Measurements from ENCODE around the gene LSM7. TPM values are rescaled to one million over a fixed set of nuclear protein-coding genes. Genes with fewer than 3 reads are reported as not detected.
A peak's percentile ranks its signal among the peaks of the same experiment; 100 is the strongest.

LSM7 gene
- total RNA-seq, 1 donor from 2014 or later, result 171 TPM

DNA sequence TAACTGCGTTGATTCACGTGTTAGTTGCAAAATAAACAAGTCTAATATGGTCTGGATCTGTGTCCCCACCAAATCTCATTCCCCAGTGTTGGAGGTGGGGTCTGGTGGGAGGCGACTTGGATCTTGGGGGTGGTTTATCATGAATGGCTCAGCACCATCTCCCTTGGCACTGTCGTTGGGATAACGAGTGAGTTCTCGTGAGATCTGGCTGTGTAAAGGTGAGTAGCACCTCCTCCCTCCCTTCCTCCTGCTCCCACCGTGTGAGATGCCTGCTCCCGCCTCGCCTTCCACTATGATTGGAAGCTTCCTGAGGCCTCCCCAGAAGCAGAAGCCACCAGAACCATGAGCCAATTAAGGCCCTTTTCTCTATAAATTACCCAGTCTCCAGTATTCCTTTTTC lies 51.2 kb downstream of the LSM7 start:
- Mint-ChIP-seq H3K27me3 (ENCODE audit: low read depth) (no peaks in the 10 kb centered on the region), H3K4me3 (ENCODE audit: low read depth) (no peak overlapping the region), H3K27ac (no peak overlapping the region), H3K9me3 (no peaks in the 10 kb centered on the region), H3K36me3 (ENCODE audit: low read depth) (peaks cover 31% of the 10 kb centered on the region), H3K4me1 (ENCODE audit: low read depth) (peaks cover 21% of the 10 kb centered on the region)
- no peak for DNase-seq (ENCODE audit: low spot score)
- intact Hi-C loops (cut with micrococcal nuclease), result loop anchor here (10.0 kb wide), 1 partner anchor 348 kb away; no protein-coding TSS in a partner anchor

DNA sequence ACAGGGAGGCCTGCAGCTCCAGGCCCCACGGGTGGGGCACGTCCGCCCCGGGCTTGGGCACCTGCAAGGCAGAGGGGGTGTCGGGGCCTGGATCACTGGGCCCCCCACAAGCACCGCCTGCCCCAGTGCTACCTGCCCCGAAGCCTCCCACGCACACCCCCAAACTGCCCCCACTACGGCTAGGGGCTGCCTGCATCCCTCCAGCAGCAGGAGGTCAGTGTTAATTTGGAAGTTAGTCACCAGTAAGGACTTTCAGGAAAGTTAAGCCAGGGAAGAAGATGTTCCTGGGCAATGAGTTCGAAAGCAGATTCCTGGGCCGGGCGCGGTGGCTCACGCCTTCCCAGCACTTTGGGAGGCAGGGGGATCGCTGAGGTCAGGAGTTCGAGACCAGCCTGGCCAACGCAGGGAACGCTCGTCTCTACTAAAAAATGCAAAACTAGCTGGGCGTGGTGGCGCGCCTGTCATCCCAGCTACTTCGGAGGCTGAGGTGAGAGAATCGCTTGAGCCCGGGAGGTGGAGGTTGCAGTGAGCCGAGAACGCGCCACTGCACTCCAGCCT lies 51.9 kb downstream of the LSM7 start:
- no peak overlapping the region for H3K27ac Mint-ChIP-seq
- H3K36me3 Mint-ChIP-seq (ENCODE audit: low read depth), result peaks cover 36% of the 10 kb centered on the region
- no peak for DNase-seq (ENCODE audit: low spot score)
- H3K4me1 Mint-ChIP-seq (ENCODE audit: low read depth), result peaks cover 22% of the 10 kb centered on the region
- H3K27me3 Mint-ChIP-seq (ENCODE audit: low read depth), result no peaks in the 10 kb centered on the region
- intact Hi-C loops (cut with micrococcal nuclease), result loop anchor here (10.0 kb wide), 1 partner anchor 348 kb away; no protein-coding TSS in a partner anchor
- H3K4me3 Mint-ChIP-seq (ENCODE audit: low read depth), result no peak overlapping the region
- H3K9me3 Mint-ChIP-seq, result no peaks in the 10 kb centered on the region

DNA sequence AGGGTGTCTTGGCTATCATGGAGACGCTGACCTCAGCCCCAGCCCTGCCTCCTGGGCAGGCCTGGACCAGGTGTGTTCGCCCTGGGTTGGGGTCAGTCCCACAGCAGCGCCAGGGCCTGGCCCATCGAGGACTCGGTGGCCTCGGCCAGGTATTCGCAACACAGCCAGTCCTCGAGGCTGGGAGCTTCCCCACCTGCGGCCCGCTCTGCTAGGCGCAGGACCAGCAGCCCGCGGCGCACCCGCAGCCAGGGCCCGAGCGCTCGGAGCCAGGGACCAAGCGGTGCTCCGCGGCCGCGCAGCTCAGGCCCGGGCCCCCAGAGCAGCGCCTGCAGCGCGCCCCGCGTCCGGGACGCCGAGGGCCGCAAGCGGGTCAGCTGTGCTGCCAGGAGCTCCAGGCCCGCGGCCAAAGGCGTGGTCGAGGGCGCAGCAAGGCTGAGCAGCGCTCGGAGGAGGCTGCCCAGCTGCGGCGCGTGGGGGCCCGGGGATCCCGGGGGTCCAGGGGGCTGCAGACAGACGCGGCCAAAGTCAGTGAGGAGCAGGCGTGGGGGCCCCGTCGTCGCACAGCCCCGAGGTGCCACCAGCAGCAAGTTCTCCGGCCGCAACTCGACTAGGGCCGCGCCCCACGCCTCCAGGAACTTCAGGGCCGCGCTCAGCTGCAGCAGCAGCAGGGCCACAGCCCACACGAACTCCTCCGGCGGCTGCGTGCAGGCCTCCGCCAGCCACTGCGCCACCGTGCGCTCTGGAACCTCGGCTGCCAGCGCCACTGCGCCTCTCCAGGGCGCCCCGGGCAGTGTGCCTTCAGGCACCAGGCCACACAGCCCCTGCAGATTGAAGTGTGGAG lies 52.6 kb downstream of the LSM7 start:
- intact Hi-C loops (cut with micrococcal nuclease), result loop anchor here (2.0 to 10.0 kb wide), 2 partner anchors 115 to 349 kb away; no protein-coding TSS in a partner anchor
- Mint-ChIP-seq H3K9me3 (no peaks in the 10 kb centered on the region), H3K27me3 (ENCODE audit: low read depth) (no peaks in the 10 kb centered on the region), H3K36me3 (ENCODE audit: low read depth) (peaks cover 41% of the 10 kb centered on the region), H3K4me3 (ENCODE audit: low read depth) (no peak overlapping the region), H3K27ac (no peak overlapping the region), H3K4me1 (ENCODE audit: low read depth) (peaks cover 25% of the 10 kb centered on the region)
- DNase-seq (ENCODE audit: low spot score), result no peak

DNA sequence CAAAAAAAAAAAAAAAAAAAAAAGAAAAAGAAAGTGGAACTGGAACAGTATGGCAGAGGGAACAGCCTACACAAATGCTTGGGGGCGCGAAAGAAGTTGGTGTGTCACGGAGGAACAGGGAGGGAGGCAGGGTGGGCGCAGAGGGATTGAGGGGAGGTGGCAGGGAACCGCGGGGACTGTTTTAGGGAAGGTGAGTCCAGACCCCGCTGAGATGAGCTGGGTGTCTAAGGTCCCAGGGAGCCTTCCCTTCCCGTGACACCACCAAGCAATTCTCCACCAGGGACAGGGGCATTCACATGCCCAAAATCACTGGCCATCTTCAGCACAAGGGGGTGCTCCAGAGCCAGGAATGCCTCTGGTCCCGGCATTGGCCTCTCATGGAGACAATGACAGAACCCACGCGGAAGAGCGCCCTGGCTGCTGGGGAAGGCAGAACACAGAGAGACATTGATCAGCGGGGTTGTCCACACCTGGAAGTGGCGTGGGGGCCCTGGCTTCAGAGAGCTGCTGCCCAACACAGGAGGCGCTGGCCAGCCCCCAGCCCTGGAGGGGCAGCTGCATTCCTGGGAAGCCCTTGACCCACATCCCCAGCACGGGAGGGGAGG lies 53.4 kb downstream of the LSM7 start:
- intact Hi-C loops (cut with micrococcal nuclease), result loop anchor here (2.0 to 10.0 kb wide), 3 partner anchors 52 to 350 kb away; partner anchors contain the start of genes LSM7 and SPPL2B
- no peak overlapping the region for H3K4me3 Mint-ChIP-seq (ENCODE audit: low read depth)
- peaks cover 25% of the 10 kb centered on the region for H3K4me1 Mint-ChIP-seq (ENCODE audit: low read depth)
- H3K36me3 Mint-ChIP-seq (ENCODE audit: low read depth), result peaks cover 44% of the 10 kb centered on the region
- DNase-seq (ENCODE audit: low spot score), result peak; percentile 35
- H3K27ac Mint-ChIP-seq, result no peak overlapping the region
- no peaks in the 10 kb centered on the region for H3K9me3 Mint-ChIP-seq
- H3K27me3 Mint-ChIP-seq (ENCODE audit: low read depth), result no peaks in the 10 kb centered on the region

DNA sequence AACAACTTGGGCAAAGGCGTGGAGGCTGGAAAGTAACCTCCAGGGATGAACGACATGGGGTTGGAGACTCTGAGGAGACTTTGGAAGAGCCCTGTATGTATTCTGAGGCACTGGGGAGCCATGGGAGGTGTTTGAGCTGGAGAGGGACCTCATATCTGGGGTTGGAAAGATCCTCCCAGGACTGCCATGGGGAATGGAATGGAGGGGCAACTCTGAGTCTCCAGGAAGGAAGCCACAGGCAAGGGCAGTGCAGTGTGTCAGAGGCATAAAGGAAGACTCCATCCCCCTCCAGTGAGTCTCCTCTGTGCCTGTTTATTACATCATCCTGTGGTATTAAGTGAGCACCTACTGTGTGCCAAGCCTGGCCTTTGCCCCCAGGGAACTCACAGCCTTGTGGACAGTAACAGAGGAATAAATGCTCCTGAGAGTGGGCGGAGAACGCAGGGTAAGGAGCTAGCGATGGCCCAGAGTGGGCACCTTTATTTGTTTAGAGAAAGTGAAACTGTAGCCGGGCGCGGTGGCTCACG lies 54.1 kb downstream of the LSM7 start:
- peak overlapping the region; percentile 42 for H3K27ac Mint-ChIP-seq

DNA sequence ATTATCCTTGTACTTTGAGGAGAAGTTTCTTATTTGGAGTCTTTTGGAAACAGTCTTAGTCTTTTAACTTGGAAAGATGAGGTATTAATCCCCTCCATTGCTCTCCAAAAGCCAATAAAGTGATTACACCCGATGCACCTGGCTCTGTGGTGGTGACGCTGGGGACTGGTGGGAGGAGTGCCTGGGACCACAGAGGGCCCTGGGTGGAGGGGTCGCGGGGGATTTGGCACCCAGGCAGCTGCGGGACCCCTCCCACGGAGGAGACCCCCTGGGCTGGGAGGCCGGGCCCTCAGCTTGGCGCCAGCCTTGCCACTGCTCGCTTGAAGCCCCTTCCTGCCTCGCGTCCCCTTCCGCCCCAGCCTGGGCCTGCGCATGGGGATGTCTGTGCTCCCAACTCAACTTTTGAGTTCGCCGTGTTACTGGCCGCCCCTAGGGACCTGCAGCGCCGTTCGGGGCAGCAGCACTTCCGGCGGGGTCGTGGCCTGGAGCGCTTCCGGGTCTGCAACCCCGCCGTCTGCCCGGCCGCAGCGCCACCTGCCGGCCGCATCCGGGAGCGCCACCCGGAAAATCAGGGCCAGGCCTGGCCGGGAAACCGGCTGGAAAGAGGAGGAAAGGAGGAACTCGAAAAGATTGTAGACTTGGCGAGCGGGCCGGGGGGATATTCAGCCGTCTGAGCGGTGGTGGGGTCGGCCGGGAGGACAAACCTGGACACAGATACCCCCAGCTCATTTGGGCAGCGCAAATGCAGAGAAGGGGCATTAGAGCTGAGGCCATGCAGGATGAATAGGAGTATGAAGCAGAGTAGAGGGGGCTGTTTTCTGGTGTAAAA lies 54.8 kb downstream of the LSM7 start:
- intact Hi-C loops (cut with micrococcal nuclease), result loop anchor here (1.0 to 10.0 kb wide), 4 partner anchors 37 to 351 kb away; partner anchors contain the start of genes LSM7, PLEKHJ1, SF3A2 and SPPL2B
- peak overlapping the region; percentile 42 for H3K27ac Mint-ChIP-seq
- peaks cover 25% of the 10 kb centered on the region for H3K4me1 Mint-ChIP-seq (ENCODE audit: low read depth)
- peak; percentile 74 for DNase-seq (ENCODE audit: low spot score)
- no peaks in the 10 kb centered on the region for H3K9me3 Mint-ChIP-seq
- peaks cover 52% of the 10 kb centered on the region for H3K36me3 Mint-ChIP-seq (ENCODE audit: low read depth)
- peak overlapping the region; percentile 73 for H3K4me3 Mint-ChIP-seq (ENCODE audit: low read depth)
- no peaks in the 10 kb centered on the region for H3K27me3 Mint-ChIP-seq (ENCODE audit: low read depth)

More for the DNA sequence above, 54.1 kb downstream of the LSM7 start:
- Mint-ChIP-seq H3K27me3 (ENCODE audit: low read depth) (no peaks in the 10 kb centered on the region), H3K4me3 (ENCODE audit: low read depth) (peak overlapping the region; percentile 73), H3K36me3 (ENCODE audit: low read depth) (peaks cover 52% of the 10 kb centered on the region), H3K9me3 (no peaks in the 10 kb centered on the region), H3K4me1 (ENCODE audit: low read depth) (peaks cover 25% of the 10 kb centered on the region)
- intact Hi-C loops (cut with micrococcal nuclease), result loop anchor here (2.0 to 10.0 kb wide), 3 partner anchors 53 to 351 kb away; partner anchors contain the start of genes LSM7 and SPPL2B
- DNase-seq (ENCODE audit: low spot score), result no peak

Other genes with a start within 250 kb of the LSM7 start
- 175 and 181 TPM in 2 replicates for gene MOB3A, start 232.3 kb downstream of the LSM7 start, total RNA-seq
- gene IZUMO4, start 231.7 kb downstream of the LSM7 start, total RNA-seq, result 7.6 and 9.5 TPM in 2 replicates
- gene AP3D1, start 177.0 kb downstream of the LSM7 start, total RNA-seq, result 101 and 103 TPM in 2 replicates
- 115 and 121 TPM in 2 replicates for gene DOT1L, start 164.7 kb downstream of the LSM7 start, total RNA-seq
- gene PLEKHJ1, start 92.3 kb downstream of the LSM7 start, total RNA-seq, result 75.7 and 77.2 TPM in 2 replicates
- gene SF3A2, start 91.8 kb downstream of the LSM7 start, total RNA-seq, result 153 and 154 TPM in 2 replicates
- gene AMH, start 79.3 kb downstream of the LSM7 start, total RNA-seq, result 4.3 TPM in 2 replicates
- 0.21 and 0.67 TPM in 2 replicates for gene JSRP1, start 72.2 kb downstream of the LSM7 start, total RNA-seq
- 0.11 and 0.18 TPM in 2 replicates for gene PEAK3, start 46.4 kb downstream of the LSM7 start, total RNA-seq
- gene LINGO3, start 20.4 kb downstream of the LSM7 start, total RNA-seq, result 0.23 TPM in 1 of 2 replicates, not detected in the other
- gene SPPL2B, start 98 bp upstream of the LSM7 start, total RNA-seq, result 60.8 and 69.5 TPM in 2 replicates
- not detected in 2 replicates for gene TMPRSS9, start 31.7 kb upstream of the LSM7 start, total RNA-seq
- 139 and 145 TPM in 2 replicates for gene TIMM13, start 99.0 kb upstream of the LSM7 start, total RNA-seq
- gene LMNB2, start 128.4 kb upstream of the LSM7 start, total RNA-seq, result 111 and 115 TPM in 2 replicates
- 90.7 and 95.2 TPM in 2 replicates for gene GADD45B, start 147.5 kb upstream of the LSM7 start, total RNA-seq